Esophagus squamous epithelium (tissue), 5 donors: Measurements from ENCODE around the gene TMPRSS12. TPM values are rescaled to one million over a fixed set of nuclear protein-coding genes. Genes with fewer than 3 reads are reported as not detected.
"Not testable (repeated sequence)": the region's sequence is repeated elsewhere in the genome, so short reads cannot be mapped to it uniquely, and the experiment has no call there.

ENCODE experiments used
- DNase-seq: peaks from one replicate; lab custom pipeline; 2025; lab: John Stamatoyannopoulos, UW
- H3K27ac ChIP-seq, 4 donors: fragments of 200-600 bp; sonication (generic); one replicate each; pipeline ENCODE4 v1.5.1; 2016 to 2019; ENCODE audit warnings: mild to moderate bottlenecking in 1 of 4
- H3K27me3 ChIP-seq, 4 donors: fragments of 200-600 bp; sonication (generic); 1 replicate in 3 of 4; 2 replicates in 1 of 4; pipeline versions ENCODE4 v1.5.1 to v1.6.0; 2017 to 2021; ENCODE audit warnings: antibody characterized with exemption in 1 of 4
- H3K36me3 ChIP-seq, 3 donors: fragments of 200-600 bp; sonication (generic); one replicate each; pipeline ENCODE4 v1.5.1; 2016 to 2019
- H3K4me1 ChIP-seq, 3 donors: fragments of 200-600 bp; sonication (generic); one replicate each; pipeline ENCODE4 v1.5.1; 2017 to 2019
- H3K4me3 ChIP-seq, 4 donors: fragments of 200-600 bp; sonication (generic); 1 replicate in 3 of 4; 2 replicates in 1 of 4; pipeline ENCODE4 v1.5.1; 2016 to 2019; ENCODE audit warnings: mild to moderate bottlenecking in 2 of 4, moderate library complexity in 1 of 4
- H3K9me3 ChIP-seq, 3 donors: fragments of 200-600 bp; sonication (generic); one replicate each; pipeline ENCODE4 v1.5.1; 2016 to 2019
- CTCF ChIP-seq, 6 experiments: fragments of 450-650 bp in 4 of 6; fragments of 200-600 bp in 2 of 6; sonication (generic) in 2 of 6; IDR thresholded peaks; one replicate each; pipeline ENCODE4 v1.5.1; 2016 to 2019; ENCODE audit warnings: antibody characterized with exemption in 6 of 6, mild to moderate bottlenecking in 4 of 6, moderate library complexity in 4 of 6
- POLR2A ChIP-seq, 4 donors: fragments of 450-650 bp; IDR thresholded peaks; one replicate each; pipeline ENCODE4 v1.6.1; 2017; ENCODE audit warnings: antibody characterized with exemption in 4 of 4, mild to moderate bottlenecking in 4 of 4, moderate library complexity in 3 of 4
- WGBS, 2 donors: methylation state at CpG; one replicate each; pipeline ENCODE4 v1.1.5; 2018; 5-methylcytosine and 5-hydroxymethylcytosine counted together
- intact Hi-C: fragments of 100-400 bp; cut with DNase I; formaldehyde crosslinking; loops from one replicate; pipeline ENCODE4 v1.15.0; 2022
- total RNA-seq, 4 donors: library from RNA; depleted of rRNA; stranded (reverse); fragments of >200 nt; gene quantifications; one replicate each; pipeline ENCODE4 v1.1.0, GENCODE V29; 2016
- donor health status: DM: yes; HTN: yes; CAD: no.

Gene TMPRSS12
- total RNA-seq, 4 donors from 2014 or later = not detected

- Histone ChIP-seq H3K4me3 (no peak overlapping the region), H3K27me3 (no peaks in the 10 kb centered on the region), H3K9me3 (peaks cover 0 to 3% (median 0%) of the 10 kb centered on the region in 3 donors), H3K27ac (no peak overlapping the region), H3K36me3 (no peaks in the 10 kb centered on the region), H3K4me1 (no peaks in the 10 kb centered on the region)
- WGBS, 2 donors = 43 to 49% methylated on average over 3 of the region's 3 CpGs
- intact Hi-C loops = no loop called here
- DNase-seq = no peak
- no peak for TF ChIP-seq CTCF (IDR thresholded peaks at IDR 0.05)
Measured at GRCh38 chr12:50894241-50894640, 51.5 kb downstream of the TMPRSS12 start.

GRCh38 chr12:50901685-50902113 is 59.0 kb downstream of the TMPRSS12 start:
- no peaks in the 10 kb centered on the region for H3K4me1 ChIP-seq
- no peak overlapping the region for H3K27ac ChIP-seq
- TF ChIP-seq CTCF (IDR thresholded peaks at IDR 0.05) (no peak), POLR2A (IDR thresholded peaks at IDR 0.05) (no peak)
- H3K36me3 ChIP-seq = no peaks in the 10 kb centered on the region
- H3K4me3 ChIP-seq = no peak overlapping the region
- DNase-seq = no peak
- 73% methylated on average over 2 of the region's 4 CpGs; no CpG with 5 or more reads in 1 of the 2 donors for WGBS, 2 donors
- intact Hi-C loops = no loop called here
- peaks cover 0 to 3% (median 0%) of the 10 kb centered on the region in 3 donors for H3K9me3 ChIP-seq
- H3K27me3 ChIP-seq = no peaks in the 10 kb centered on the region

GRCh38 chr12:50908479-50908878 is 65.8 kb downstream of the TMPRSS12 start:
- H3K36me3 ChIP-seq, H3K4me3 ChIP-seq, intact Hi-C loops, H3K27me3 ChIP-seq, H3K27ac ChIP-seq, H3K4me1 ChIP-seq, DNase-seq: not testable (repeated sequence)
- H3K9me3 ChIP-seq = peaks cover 0 to 22% (median 16%) of the 10 kb centered on the region in 3 donors
- WGBS, 2 donors = 79 to 81% methylated on average over 5 of the region's 5 CpGs

- H3K36me3 ChIP-seq, H3K4me1 ChIP-seq, H3K4me3 ChIP-seq, DNase-seq, H3K27ac ChIP-seq, H3K27me3 ChIP-seq, intact Hi-C loops: not testable (repeated sequence)
- 83 to 84% methylated on average over 6 of the region's 6 CpGs for WGBS, 2 donors
- H3K9me3 ChIP-seq = peaks cover 0 to 47% (median 35%) of the 10 kb centered on the region in 3 donors
Measured at GRCh38 chr12:50912361-50912760, 69.6 kb downstream of the TMPRSS12 start.

- DNase-seq = no peak
- no peak for TF ChIP-seq POLR2A (IDR thresholded peaks at IDR 0.05)
- no peak for TF ChIP-seq CTCF (IDR thresholded peaks at IDR 0.05)
- H3K9me3 ChIP-seq = peaks cover 0 to 47% (median 35%) of the 10 kb centered on the region in 3 donors
- peaks cover 0 to 4% (median 0%) of the 10 kb centered on the region in 3 donors for H3K4me1 ChIP-seq
- H3K4me3 ChIP-seq = no peak overlapping the region
- intact Hi-C loops = no loop called here
- H3K27ac ChIP-seq = peak overlapping the region in 2 of 4 donors; percentile 49 to 57
- no peaks in the 10 kb centered on the region for H3K36me3 ChIP-seq
- H3K27me3 ChIP-seq = no peaks in the 10 kb centered on the region
- WGBS, 2 donors = 71 to 72% methylated on average over 2 of the region's 2 CpGs
Measured at GRCh38 chr12:50913224-50913623, 70.5 kb downstream of the TMPRSS12 start.

GRCh38 chr12:50914872-50915484 is 72.3 kb downstream of the TMPRSS12 start:
- peaks cover 0 to 47% (median 35%) of the 10 kb centered on the region in 3 donors for H3K9me3 ChIP-seq
- DNase-seq = no peak
- no peaks in the 10 kb centered on the region for H3K36me3 ChIP-seq
- no peak for TF ChIP-seq CTCF (IDR thresholded peaks at IDR 0.05)
- TF ChIP-seq POLR2A (IDR thresholded peaks at IDR 0.05) = no peak
- whole genome bisulfite sequencing, 2 donors = 88 to 91% methylated on average over 5 of the region's 6 CpGs
- no peak overlapping the region for H3K4me3 ChIP-seq
- peaks cover 0 to 4% (median 0%) of the 10 kb centered on the region in 3 donors for H3K4me1 ChIP-seq
- H3K27me3 ChIP-seq = no peaks in the 10 kb centered on the region
- intact Hi-C loops = no loop called here
- no peak overlapping the region for H3K27ac ChIP-seq
